Choroid plexus epithelial cell (primary cell): ENCODE measurements around the gene SEPHS1.

ENCODE experiments used
- DNase-seq: peaks from one replicate; pipeline ENCODE4 v3.0.0-alpha.2; 2010; ENCODE audit warnings: low read depth
- H3K4me3 ChIP-seq: 2 replicates; pipeline ENCODE4 v1.5.1; 2011; ENCODE audit warnings: low read depth, mild to moderate bottlenecking, control low read depth, low read length, moderate library complexity
- TF ChIP-seq, protein P1 (sequence below): conservative IDR thresholded peaks from 2 replicates; pipeline ENCODE4 v1.5.1; 2011; ENCODE audit warnings: low read depth, mild to moderate bottlenecking, control low read depth, inconsistent platforms, low read length, moderate library complexity

The SEPHS1 gene

DNA sequence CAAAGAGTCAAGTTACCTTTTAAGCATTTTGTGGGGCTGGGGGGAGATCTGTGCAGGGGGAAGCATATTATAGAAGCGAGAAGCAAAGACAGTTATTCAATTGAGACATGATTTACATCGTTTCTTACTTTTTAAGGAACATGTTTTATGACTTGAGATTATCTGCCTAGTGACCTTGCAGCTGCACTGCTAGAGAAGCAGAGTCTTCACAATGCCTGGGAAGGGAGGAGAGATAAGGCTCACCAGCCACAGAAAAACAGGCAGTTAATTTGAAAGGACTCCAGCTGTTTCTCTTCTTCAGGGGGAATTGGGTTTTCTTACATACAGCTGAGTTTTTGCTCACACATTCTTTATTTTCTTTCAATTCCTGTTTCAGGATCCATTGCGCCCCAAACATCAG, 79.3 kb downstream of the SEPHS1 start:
- no peak for DNase-seq
- TF ChIP-seq, protein P1, sequence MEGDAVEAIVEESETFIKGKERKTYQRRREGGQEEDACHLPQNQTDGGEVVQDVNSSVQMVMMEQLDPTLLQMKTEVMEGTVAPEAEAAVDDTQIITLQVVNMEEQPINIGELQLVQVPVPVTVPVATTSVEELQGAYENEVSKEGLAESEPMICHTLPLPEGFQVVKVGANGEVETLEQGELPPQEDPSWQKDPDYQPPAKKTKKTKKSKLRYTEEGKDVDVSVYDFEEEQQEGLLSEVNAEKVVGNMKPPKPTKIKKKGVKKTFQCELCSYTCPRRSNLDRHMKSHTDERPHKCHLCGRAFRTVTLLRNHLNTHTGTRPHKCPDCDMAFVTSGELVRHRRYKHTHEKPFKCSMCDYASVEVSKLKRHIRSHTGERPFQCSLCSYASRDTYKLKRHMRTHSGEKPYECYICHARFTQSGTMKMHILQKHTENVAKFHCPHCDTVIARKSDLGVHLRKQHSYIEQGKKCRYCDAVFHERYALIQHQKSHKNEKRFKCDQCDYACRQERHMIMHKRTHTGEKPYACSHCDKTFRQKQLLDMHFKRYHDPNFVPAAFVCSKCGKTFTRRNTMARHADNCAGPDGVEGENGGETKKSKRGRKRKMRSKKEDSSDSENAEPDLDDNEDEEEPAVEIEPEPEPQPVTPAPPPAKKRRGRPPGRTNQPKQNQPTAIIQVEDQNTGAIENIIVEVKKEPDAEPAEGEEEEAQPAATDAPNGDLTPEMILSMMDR: no peak

DNA sequence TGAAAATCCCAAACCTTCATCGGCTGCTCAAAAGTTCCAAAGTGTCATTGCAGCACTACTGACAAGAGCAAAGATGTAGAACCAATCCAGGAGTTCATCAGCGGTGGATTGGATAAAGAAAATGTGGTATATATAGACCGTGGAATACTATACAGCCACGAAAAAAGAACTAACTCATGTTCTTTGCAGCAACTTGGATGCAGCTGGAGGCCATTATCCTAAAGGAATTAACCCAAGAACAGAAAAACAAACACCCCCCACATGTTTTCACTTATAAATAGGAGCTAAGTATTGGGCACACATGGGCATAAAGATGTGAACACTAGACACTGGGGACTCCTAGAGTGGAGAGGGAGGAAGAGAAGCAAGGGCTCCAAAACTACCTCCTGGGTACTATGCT, 79.8 kb downstream of the SEPHS1 start:
- H3K4me3 ChIP-seq: no peak overlapping the region
- no peak for DNase-seq
- TF ChIP-seq, protein P1: no peak

More for the DNA sequence above, 79.3 kb downstream of the SEPHS1 start:
- no peak overlapping the region for H3K4me3 ChIP-seq
